ENCODE data around the gene BCO1. TPM values are rescaled to one million over a fixed set of nuclear protein-coding genes. Genes with fewer than 3 reads are reported as not detected.

The BCO1 gene
- total and polyA plus RNA-seq, 2 experiments from 2014 or later: not detected

- peak; percentile 65 for TF ChIP-seq CTCF (IDR thresholded peaks at IDR 0.05; ENCODE audit: low read depth, low read length)
- Histone ChIP-seq H3K27me3 (no peaks in the 10 kb centered on the region), H3K27ac (no peak overlapping the region), H3K9me3 (ENCODE audit: low read depth) (no peaks in the 10 kb centered on the region), H3K36me3 (no peaks in the 10 kb centered on the region), H3K4me3 (no peak overlapping the region), H3K4me1 (ENCODE audit: low read depth) (no peaks in the 10 kb centered on the region)
- peak; percentile 28 to 48 for DNase-seq (ENCODE audit: low read depth in 1 of 2, low spot score in 1 of 2)
Measured at GRCh38 chr16:81214745-81215166, 23.7 kb upstream of the BCO1 start.

- DNase-seq (ENCODE audit: low read depth in 1 of 2, low spot score in 1 of 2): no peak
- Histone ChIP-seq H3K4me3 (no peak overlapping the region), H3K36me3 (no peaks in the 10 kb centered on the region), H3K27ac (no peak overlapping the region), H3K4me1 (ENCODE audit: low read depth) (no peaks in the 10 kb centered on the region), H3K9me3 (ENCODE audit: low read depth) (no peaks in the 10 kb centered on the region), H3K27me3 (no peaks in the 10 kb centered on the region)
- no peak for TF ChIP-seq CTCF (IDR thresholded peaks at IDR 0.05; ENCODE audit: low read depth, low read length)
Measured at GRCh38 chr16:81216114-81216513, 22.4 kb upstream of the BCO1 start.

- Histone ChIP-seq H3K4me1 (ENCODE audit: low read depth) (no peaks in the 10 kb centered on the region), H3K9me3 (ENCODE audit: low read depth) (no peaks in the 10 kb centered on the region), H3K27ac (no peak overlapping the region), H3K4me3 (no peak overlapping the region), H3K36me3 (no peaks in the 10 kb centered on the region), H3K27me3 (no peaks in the 10 kb centered on the region)
- no peak for TF ChIP-seq CTCF (IDR thresholded peaks at IDR 0.05; ENCODE audit: low read depth, low read length)
- no peak for DNase-seq (ENCODE audit: low read depth in 1 of 2, low spot score in 1 of 2)
Measured at GRCh38 chr16:81216706-81217105, 21.8 kb upstream of the BCO1 start.

- Histone ChIP-seq H3K4me1 (ENCODE audit: low read depth) (no peaks in the 10 kb centered on the region), H3K36me3 (no peaks in the 10 kb centered on the region), H3K27me3 (no peaks in the 10 kb centered on the region), H3K9me3 (ENCODE audit: low read depth) (no peaks in the 10 kb centered on the region), H3K27ac (no peak overlapping the region), H3K4me3 (no peak overlapping the region)
- DNase-seq (ENCODE audit: low read depth in 1 of 2, low spot score in 1 of 2): no peak
- TF ChIP-seq CTCF (IDR thresholded peaks at IDR 0.05; ENCODE audit: low read depth, low read length): no peak
Measured at GRCh38 chr16:81219151-81219550, 19.3 kb upstream of the BCO1 start.

- H3K36me3 ChIP-seq: no peaks in the 10 kb centered on the region
- no peaks in the 10 kb centered on the region for H3K9me3 ChIP-seq (ENCODE audit: low read depth)
- H3K27ac ChIP-seq: no peak overlapping the region
- no peaks in the 10 kb centered on the region for H3K4me1 ChIP-seq (ENCODE audit: low read depth)
- no peak for TF ChIP-seq CTCF (IDR thresholded peaks at IDR 0.05; ENCODE audit: low read depth, low read length)
- H3K4me3 ChIP-seq: no peak overlapping the region
- no peak for DNase-seq (ENCODE audit: low read depth in 1 of 2, low spot score in 1 of 2)
- no peaks in the 10 kb centered on the region for H3K27me3 ChIP-seq
Measured at GRCh38 chr16:81220349-81220748, 18.1 kb upstream of the BCO1 start.

- no peaks in the 10 kb centered on the region for H3K9me3 ChIP-seq (ENCODE audit: low read depth)
- H3K27ac ChIP-seq: no peak overlapping the region
- DNase-seq (ENCODE audit: low read depth in 1 of 2, low spot score in 1 of 2): no peak
- H3K27me3 ChIP-seq: no peaks in the 10 kb centered on the region
- H3K4me3 ChIP-seq: no peak overlapping the region
- no peaks in the 10 kb centered on the region for H3K4me1 ChIP-seq (ENCODE audit: low read depth)
- no peak for TF ChIP-seq CTCF (IDR thresholded peaks at IDR 0.05; ENCODE audit: low read depth, low read length)
- no peaks in the 10 kb centered on the region for H3K36me3 ChIP-seq
Measured at GRCh38 chr16:81221731-81222130, 16.8 kb upstream of the BCO1 start.

All from cardiac muscle cell (in vitro differentiated cells and primary cell).